Activated T-cell treated with anti-CD3 and anti-CD28 coated beads, Interleukin-2, amount 50 U/mL, for 48 hours (primary cell): ENCODE data around the gene N4BP2L1.
"Not testable (repeated sequence)": the region's sequence is repeated elsewhere in the genome, so short reads cannot be mapped to it uniquely, and the experiment has no call there.

Source experiments
- DNase-seq, 2 experiments: peaks; one replicate each; pipeline ENCODE4 v3.0.0-alpha.2; 2020

N4BP2L1 gene

GRCh38 chr13:32385410-32385809 is 42.5 kb downstream of the N4BP2L1 start:
- no peak for DNase-seq

GRCh38 chr13:32384702-32385101 is 43.2 kb downstream of the N4BP2L1 start:
- no peak for DNase-seq

GRCh38 chr13:32383836-32384618 is 43.9 kb downstream of the N4BP2L1 start:
- DNase-seq = no peak

- no peak for DNase-seq
Observed at GRCh38 chr13:32381539-32381938, 46.4 kb downstream of the N4BP2L1 start.

GRCh38 chr13:32378012-32378411 is 49.9 kb downstream of the N4BP2L1 start:
- no peak for DNase-seq

GRCh38 chr13:32376642-32377415 is 51.1 kb downstream of the N4BP2L1 start:
- DNase-seq = no peak

GRCh38 chr13:32370805-32371204 is 57.1 kb downstream of the N4BP2L1 start:
- no peak for DNase-seq

GRCh38 chr13:32362574-32362973 is 65.4 kb downstream of the N4BP2L1 start:
- no peak for DNase-seq

- DNase-seq = not testable (repeated sequence)
Observed at GRCh38 chr13:32355935-32356334, 72.0 kb downstream of the N4BP2L1 start.

- no peak for DNase-seq
Observed at GRCh38 chr13:32354040-32354439, 73.9 kb downstream of the N4BP2L1 start.

- DNase-seq = not testable (repeated sequence)
Observed at GRCh38 chr13:32350839-32351441, 77.0 kb downstream of the N4BP2L1 start.
